Fibroblast of lung (primary cell): ENCODE measurements around the gene SNRNP48. TPM values are rescaled to one million over a fixed set of nuclear protein-coding genes. Genes with fewer than 3 reads are reported as not detected.

ENCODE experiments used
- DNase-seq, 2 donors: peaks; one replicate each; pipeline versions ENCODE4 v3.0.0 to v3.0.0-alpha.2; 2010; ENCODE audit warnings: low read depth in 2 of 2
- H2AFZ ChIP-seq: 2 replicates; pipeline ENCODE4 v1.5.1; 2012; ENCODE audit warnings: low read length, control low read depth, inconsistent platforms
- H3K27ac ChIP-seq: 2 replicates; pipeline ENCODE4 v1.5.1; 2011; ENCODE audit warnings: low read length, control low read depth; ENCODE audit not compliant: insufficient read depth
- H3K27me3 ChIP-seq: 2 replicates; pipeline ENCODE4 v1.5.1; 2011; ENCODE audit warnings: mild to moderate bottlenecking, low read length; ENCODE audit not compliant: control insufficient read depth, insufficient read depth
- H3K36me3 ChIP-seq: 2 replicates; pipeline ENCODE4 v1.5.1; 2011; ENCODE audit warnings: low read length; ENCODE audit not compliant: control insufficient read depth, insufficient read depth
- H3K4me1 ChIP-seq: 2 replicates; pipeline ENCODE4 v1.5.1; 2011; ENCODE audit warnings: low read length; ENCODE audit not compliant: control insufficient read depth, insufficient read depth; ENCODE audit errors: extremely low read depth
- H3K4me2 ChIP-seq: 2 replicates; pipeline ENCODE4 v1.5.1; 2011; ENCODE audit warnings: low read length, control low read depth; ENCODE audit not compliant: insufficient read depth; ENCODE audit errors: extremely low read depth
- H3K4me3 ChIP-seq, 4 experiments: fragments of 200-600 bp in 1 of 4; sonication (generic) in 1 of 4; replicated peaks in 1 of 4; 2 replicates each; pipeline ENCODE4 v1.5.1; 2011 to 2016; ENCODE audit warnings: low read length in 4 of 4, low read depth in 3 of 4, mild to moderate bottlenecking in 3 of 4, control low read depth in 2 of 4, inconsistent platforms in 1 of 4, mixed read lengths in 1 of 4; ENCODE audit not compliant: insufficient read depth in 1 of 4; ENCODE audit errors: control extremely low read depth in 1 of 4
- H3K79me2 ChIP-seq: 2 replicates; pipeline ENCODE4 v1.5.1; 2012; ENCODE audit warnings: mild to moderate bottlenecking, low read length, inconsistent platforms; ENCODE audit not compliant: control insufficient read depth, insufficient read depth
- H3K9ac ChIP-seq: 2 replicates; pipeline ENCODE4 v1.5.1; 2011; ENCODE audit warnings: mild to moderate bottlenecking, low read length, control low read depth; ENCODE audit not compliant: insufficient read depth
- H3K9me3 ChIP-seq: 2 replicates; pipeline ENCODE4 v1.5.1; 2012; ENCODE audit warnings: low read depth, low read length; ENCODE audit not compliant: control insufficient read depth, insufficient read depth
- H4K20me1 ChIP-seq: 2 replicates; pipeline ENCODE4 v1.5.1; 2011; ENCODE audit warnings: low read length; ENCODE audit not compliant: control insufficient read depth, insufficient read depth; ENCODE audit errors: extremely low read depth
- CTCF ChIP-seq, 2 donors: IDR thresholded peaks in 1 of 2; conservative IDR thresholded peaks in 1 of 2; 1 replicate in 1 of 2; 2 replicates in 1 of 2; pipeline ENCODE4 v1.5.1; 2011 to 2012; ENCODE audit warnings: low read length in 2 of 2, control low read depth in 1 of 2, inconsistent platforms in 1 of 2, low read depth in 1 of 2, mild to moderate bottlenecking in 1 of 2
- EZH2 ChIP-seq: IDR thresholded peaks from 2 replicates; pipeline ENCODE4 v1.5.1; 2012; ENCODE audit warnings: low read length, control low read depth, mild to moderate bottlenecking; ENCODE audit errors: missing control alignments
- polyA plus RNA-seq, 2 donors: library from polyadenylated mRNA; depleted of rRNA in 1 of 2; stranded (reverse) in 1 of 2; unstranded in 1 of 2; fragments of >200 nt; gene quantifications; 2 replicates each; pipeline ENCODE4 v1.2.1, GENCODE V29; 2011 to 2012; ENCODE audit warnings: missing spikeins in 1 of 2
- total RNA-seq: library from RNA; depleted of rRNA; stranded (reverse); fragments of >200 nt; gene quantifications from 2 replicates; pipeline ENCODE4 v1.2.1, GENCODE V29; 2014

SNRNP48 gene
- total and polyA plus RNA-seq, 2 donors (not counting 1 experiment from before 2014, with no cell fraction given) = 8.3 to 9.1 TPM

GRCh38 chr6:7555671-7556070 is 34.3 kb upstream of the SNRNP48 start:
- no peak for DNase-seq
- Histone ChIP-seq H3K4me2 (no peak overlapping the region), H3K9ac (no peak overlapping the region), H3K79me2 (no peaks in the 10 kb centered on the region), H3K27ac (no peak overlapping the region), H3K9me3 (no peaks in the 10 kb centered on the region), H3K4me3 (no peak overlapping the region), H3K36me3 (no peaks in the 10 kb centered on the region), H3K27me3 (no peaks in the 10 kb centered on the region), H4K20me1 (no peaks in the 10 kb centered on the region), H3K4me1 (no peaks in the 10 kb centered on the region), H2AFZ (no peak overlapping the region)
- TF ChIP-seq CTCF (conservative IDR thresholded peaks at IDR 0.05 in 1 of 2, IDR thresholded peaks at IDR 0.05 in 1 of 2; ENCODE audit: low read depth in 1 of 2, low read length in 2 of 2) (no peak), EZH2 (no peak)

- H3K9me3 ChIP-seq = no peaks in the 10 kb centered on the region
- no peaks in the 10 kb centered on the region for H3K36me3 ChIP-seq
- TF ChIP-seq EZH2 (no peak), CTCF (conservative IDR thresholded peaks at IDR 0.05 in 1 of 2, IDR thresholded peaks at IDR 0.05 in 1 of 2; ENCODE audit: low read depth in 1 of 2, low read length in 2 of 2) (no peak)
- no peak overlapping the region for H2AFZ ChIP-seq
- H3K4me3 ChIP-seq = no peak overlapping the region
- H3K4me1 ChIP-seq = no peaks in the 10 kb centered on the region
- no peaks in the 10 kb centered on the region for H3K27me3 ChIP-seq
- no peak overlapping the region for H3K9ac ChIP-seq
- H3K27ac ChIP-seq = no peak overlapping the region
- no peak for DNase-seq
- no peaks in the 10 kb centered on the region for H4K20me1 ChIP-seq
- H3K79me2 ChIP-seq = no peaks in the 10 kb centered on the region
- H3K4me2 ChIP-seq = no peak overlapping the region
Observed at GRCh38 chr6:7556394-7557106, 33.4 kb upstream of the SNRNP48 start.

- no peak overlapping the region for H3K4me3 ChIP-seq
- no peaks in the 10 kb centered on the region for H4K20me1 ChIP-seq
- no peak overlapping the region for H3K4me2 ChIP-seq
- H3K27me3 ChIP-seq = no peaks in the 10 kb centered on the region
- no peak overlapping the region for H2AFZ ChIP-seq
- H3K27ac ChIP-seq = no peak overlapping the region
- no peaks in the 10 kb centered on the region for H3K9me3 ChIP-seq
- no peaks in the 10 kb centered on the region for H3K79me2 ChIP-seq
- H3K4me1 ChIP-seq = no peaks in the 10 kb centered on the region
- H3K36me3 ChIP-seq = no peaks in the 10 kb centered on the region
- no peak for DNase-seq
- no peak overlapping the region for H3K9ac ChIP-seq
- no peak for TF ChIP-seq EZH2
- no peak for TF ChIP-seq CTCF (conservative IDR thresholded peaks at IDR 0.05 in 1 of 2, IDR thresholded peaks at IDR 0.05 in 1 of 2; ENCODE audit: low read depth in 1 of 2, low read length in 2 of 2)
Observed at GRCh38 chr6:7557652-7558051, 32.3 kb upstream of the SNRNP48 start.
